T-cell (primary cell): ENCODE measurements around the gene SLC25A22. TPM values are rescaled to one million over a fixed set of nuclear protein-coding genes. Genes with fewer than 3 reads are reported as not detected.

Source experiments
- ATAC-seq, 4 experiments: fragments of 200-7000 bp in 3 of 4; fragments of 150-1000 bp in 1 of 4; cut with Tn5 transposase; replicated peaks in 1 of 4; 1 replicate in 3 of 4; 2 replicates in 1 of 4; pipeline ENCODE4 v1.10.0; 2021; ENCODE audit warnings: moderate library complexity in 3 of 4, mild to moderate bottlenecking in 2 of 4, moderate number of reproducible peaks in 1 of 4
- CTCF ChIA-PET, 2 donors: fragments of 300-600 bp; sonication (Branson Sonifier 250); formaldehyde crosslinking; loops; one replicate each; lab custom pipeline; 2022; ENCODE audit warnings: antibody characterized with exemption in 2 of 2; lab: Charles Lee
- POLR2A ChIA-PET, 2 donors: fragments of 300-600 bp; sonication (Branson Sonifier 250); formaldehyde crosslinking; loops; one replicate each; lab custom pipeline; 2022; ENCODE audit warnings: antibody characterized with exemption in 2 of 2; lab: Charles Lee
- DNase-seq, 35 experiments: peaks; one replicate each; pipeline versions ENCODE4 v3.0.0 to v3.0.0-alpha.2; 2013 to 2023
- H3K27ac ChIP-seq: one replicate; pipeline ENCODE4 v1.5.1; 2013; ENCODE audit warnings: low read length
- H3K27me3 ChIP-seq, 2 experiments: replicated peaks in 1 of 2; 1 replicate in 1 of 2; 2 replicates in 1 of 2; pipeline versions ENCODE4 v1.6.1 to v1.7.0; 2013; ENCODE audit warnings: low read length in 1 of 2, mixed read lengths in 1 of 2; ENCODE audit not compliant: control insufficient read depth in 2 of 2, insufficient read depth in 2 of 2; ENCODE audit errors: extremely low read depth in 1 of 2
- H3K36me3 ChIP-seq, 2 donors: 1 replicate in 1 of 2; 2 replicates in 1 of 2; pipeline versions ENCODE4 v1.6.1 to v1.7.0; 2013; ENCODE audit warnings: low read length in 1 of 2; ENCODE audit not compliant: control insufficient read depth in 2 of 2, insufficient read depth in 1 of 2; ENCODE audit errors: extremely low read depth in 1 of 2
- H3K4me1 ChIP-seq, 2 experiments: 1 replicate in 1 of 2; 2 replicates in 1 of 2; pipeline versions ENCODE4 v1.6.1 to v1.7.0; 2013; ENCODE audit warnings: low read length in 2 of 2, mixed read lengths in 1 of 2; ENCODE audit not compliant: insufficient read depth in 2 of 2, control insufficient read depth in 1 of 2; ENCODE audit errors: extremely low read depth in 1 of 2
- H3K4me3 ChIP-seq, 2 donors: 1 replicate in 1 of 2; 2 replicates in 1 of 2; pipeline versions ENCODE4 v1.5.1 to v1.7.0; 2013; ENCODE audit warnings: mild to moderate bottlenecking in 2 of 2, low read length in 1 of 2, moderate library complexity in 1 of 2; ENCODE audit not compliant: control insufficient read depth in 1 of 2; ENCODE audit errors: extremely low read depth in 1 of 2
- H3K9me3 ChIP-seq: 2 replicates; pipeline ENCODE4 v1.7.0; 2013
- H3K27ac Mint-ChIP-seq, 2 donors: one replicate each; pipeline ENCODE4 v1.8.0; 2020 to 2021; ENCODE audit warnings: mild to moderate bottlenecking in 2 of 2, mixed read lengths in 2 of 2
- H3K27me3 Mint-ChIP-seq, 2 donors: one replicate each; pipeline ENCODE4 v1.8.0; 2021 to 2022; ENCODE audit warnings: mixed read lengths in 2 of 2
- H3K36me3 Mint-ChIP-seq: one replicate; pipeline ENCODE4 v1.8.0; 2021; ENCODE audit warnings: mixed read lengths
- H3K4me1 Mint-ChIP-seq, 3 donors: one replicate each; pipeline ENCODE4 v1.8.0; 2020 to 2022; ENCODE audit warnings: mixed read lengths in 3 of 3, mild to moderate bottlenecking in 1 of 3
- H3K4me3 Mint-ChIP-seq, 3 donors: one replicate each; pipeline ENCODE4 v1.8.0; 2020 to 2022; ENCODE audit warnings: mild to moderate bottlenecking in 3 of 3, mixed read lengths in 3 of 3, moderate library complexity in 3 of 3
- H3K9me3 Mint-ChIP-seq, 3 donors: one replicate each; pipeline ENCODE4 v1.8.0; 2020 to 2022; ENCODE audit warnings: mixed read lengths in 3 of 3
- WGBS: methylation state at CpG from one replicate; pipeline ENCODE4 v1.1.5; 2013; ENCODE audit warnings: missing lambda C conversion rate; ENCODE audit not compliant: insufficient coverage; 5-methylcytosine and 5-hydroxymethylcytosine counted together
- total RNA-seq, 35 experiments: library from RNA in 6 of 35; stranded (reverse) in 6 of 35; fragments of 120-200 nt in 1 of 35; gene quantifications; one replicate each; pipeline versions ENCODE4 v1.2.1 to v1.2.4 and lab custom pipeline; 2013 to 2026

Gene SLC25A22
- total RNA-seq, 5 donors from 2014 or later (not counting 1 experiment from before 2014, with no cell fraction given), result 22.4 to 37.4 (median 35.1) TPM

GRCh38 chr11:762421-763072, 35.5 kb downstream of the SLC25A22 start:
- H3K4me1 ChIP-seq, result peaks cover 0 to 5% of the 10 kb centered on the region in 2 experiments
- no peak overlapping the region for H3K4me3 ChIP-seq
- peaks cover 14 to 61% of the 10 kb centered on the region in 2 donors for H3K36me3 ChIP-seq
- H3K4me1 Mint-ChIP-seq, result peaks cover 0 to 2% (median 0%) of the 10 kb centered on the region in 3 donors
- no peaks in the 10 kb centered on the region for H3K9me3 Mint-ChIP-seq
- peak in 1 of 35 experiments; percentile 17 for DNase-seq
- no peak overlapping the region for H3K27ac ChIP-seq
- peak overlapping the region in 1 of 2 donors; percentile 52 for H3K27ac Mint-ChIP-seq
- WGBS, result 70% methylated on average over 5 of the region's 10 CpGs
- H3K27me3 ChIP-seq, result no peaks in the 10 kb centered on the region
- H3K27me3 Mint-ChIP-seq, result no peaks in the 10 kb centered on the region
- ChIA-PET CTCF (interaction anchor here (0.5 to 0.6 kb wide), 2 partner anchors 386 to 616 kb away, joined by 5 to 6 read pairs; no protein-coding TSS in a partner anchor), POLR2A (interaction anchor here in 1 of 2 donors (0.6 kb wide), 1 partner anchor 286 kb away, joined by 3 read pairs; no protein-coding TSS in a partner anchor)
- peaks cover 21% of the 10 kb centered on the region for H3K36me3 Mint-ChIP-seq
- no peak overlapping the region for H3K4me3 Mint-ChIP-seq
- no peaks in the 10 kb centered on the region for H3K9me3 ChIP-seq
- ATAC-seq, result no peak

GRCh38 chr11:761526-762108, 36.5 kb downstream of the SLC25A22 start:
- Mint-ChIP-seq H3K4me1 (peaks cover 0 to 2% (median 0%) of the 10 kb centered on the region in 3 donors), H3K9me3 (no peaks in the 10 kb centered on the region), H3K4me3 (no peak overlapping the region), H3K36me3 (peaks cover 25% of the 10 kb centered on the region), H3K27me3 (no peaks in the 10 kb centered on the region), H3K27ac (no peak overlapping the region)
- Histone ChIP-seq H3K4me1 (peaks cover 0 to 5% of the 10 kb centered on the region in 2 experiments), H3K9me3 (no peaks in the 10 kb centered on the region), H3K27me3 (no peaks in the 10 kb centered on the region), H3K4me3 (no peak overlapping the region), H3K36me3 (peaks cover 13 to 66% of the 10 kb centered on the region in 2 donors), H3K27ac (no peak overlapping the region)
- ATAC-seq (no peak), DNase-seq (no peak)
- 100% methylated on average over 3 of the region's 8 CpGs for WGBS
- ChIA-PET POLR2A (interaction anchor here (0.6 kb wide), 3 partner anchors 119 to 285 kb away, joined by 3 to 5 read pairs (median 3); no protein-coding TSS in a partner anchor), CTCF (no interaction called here)

- no peak overlapping the region for H3K27ac ChIP-seq
- peaks cover 10 to 68% of the 10 kb centered on the region in 2 donors for H3K36me3 ChIP-seq
- DNase-seq (no peak), ATAC-seq (no peak)
- peaks cover 24% of the 10 kb centered on the region for H3K36me3 Mint-ChIP-seq
- ChIA-PET POLR2A (no interaction called here), CTCF (no interaction called here)
- no peak overlapping the region for H3K27ac Mint-ChIP-seq
- no peaks in the 10 kb centered on the region for H3K27me3 Mint-ChIP-seq
- H3K27me3 ChIP-seq, result no peaks in the 10 kb centered on the region
- H3K9me3 ChIP-seq, result no peaks in the 10 kb centered on the region
- no peak overlapping the region for H3K4me3 Mint-ChIP-seq
- peaks cover 0 to 3% of the 10 kb centered on the region in 2 experiments for H3K4me1 ChIP-seq
- no peak overlapping the region for H3K4me3 ChIP-seq
- no peaks in the 10 kb centered on the region for H3K4me1 Mint-ChIP-seq
- no peaks in the 10 kb centered on the region for H3K9me3 Mint-ChIP-seq
Measured at GRCh38 chr11:760236-760635, 37.8 kb downstream of the SLC25A22 start.

GRCh38 chr11:749731-750130, 48.4 kb downstream of the SLC25A22 start:
- ATAC-seq (no peak), DNase-seq (no peak)
- Mint-ChIP-seq H3K27ac (peak overlapping the region; percentile 12 to 19), H3K4me3 (peak overlapping the region; percentile 23 to 45 (median 28)), H3K36me3 (no peaks in the 10 kb centered on the region), H3K4me1 (peaks cover 21 to 25% (median 22%) of the 10 kb centered on the region in 3 donors), H3K9me3 (no peaks in the 10 kb centered on the region), H3K27me3 (no peaks in the 10 kb centered on the region)
- 50% methylated on average over 1 of the region's 2 CpGs for WGBS
- ChIA-PET CTCF (interaction anchor here in 1 of 2 donors (0.5 kb wide), 1 partner anchor 144 kb away, joined by 4 read pairs; no protein-coding TSS in a partner anchor), POLR2A (no interaction called here)
- no peaks in the 10 kb centered on the region for H3K9me3 ChIP-seq
- no peak overlapping the region for H3K4me3 ChIP-seq
- no peaks in the 10 kb centered on the region for H3K36me3 ChIP-seq
- no peaks in the 10 kb centered on the region for H3K27me3 ChIP-seq
- H3K27ac ChIP-seq, result no peak overlapping the region
- H3K4me1 ChIP-seq, result peaks cover 0 to 26% of the 10 kb centered on the region in 2 experiments

- Histone ChIP-seq H3K4me3 (peak overlapping the region; percentile 48 to 59), H3K9me3 (no peaks in the 10 kb centered on the region), H3K27ac (no peak overlapping the region), H3K36me3 (no peaks in the 10 kb centered on the region), H3K4me1 (peaks cover 0 to 26% of the 10 kb centered on the region in 2 experiments), H3K27me3 (no peaks in the 10 kb centered on the region)
- peaks cover 21 to 24% (median 22%) of the 10 kb centered on the region in 3 donors for H3K4me1 Mint-ChIP-seq
- H3K9me3 Mint-ChIP-seq, result no peaks in the 10 kb centered on the region
- H3K27ac Mint-ChIP-seq, result peak overlapping the region; percentile 61 to 79
- DNase-seq (no peak), ATAC-seq (peak in 2 of 4 experiments; percentile 4 to 7)
- peak overlapping the region; percentile 79 to 82 (median 80) for H3K4me3 Mint-ChIP-seq
- no peaks in the 10 kb centered on the region for H3K27me3 Mint-ChIP-seq
- ChIA-PET CTCF (interaction anchor here in 1 of 2 donors (0.9 to 1.0 kb wide), 2 partner anchors 11 to 22 kb away, joined by 3 to 5 read pairs; no protein-coding TSS in a partner anchor), POLR2A (no interaction called here)
- WGBS, result 1% methylated on average over 17 of the region's 18 CpGs
- no peaks in the 10 kb centered on the region for H3K36me3 Mint-ChIP-seq
Measured at GRCh38 chr11:748007-748359, 50.1 kb downstream of the SLC25A22 start.

GRCh38 chr11:747158-748006, 50.7 kb downstream of the SLC25A22 start, which contains the start of gene TALDO1:
Gene TALDO1, plus strand, starts transcription at chr11:747464. Its CDS starts 18 bp downstream, at chr11:747482.
- Mint-ChIP-seq H3K4me1 (peaks cover 21 to 24% (median 21%) of the 10 kb centered on the region in 3 donors), H3K36me3 (no peaks in the 10 kb centered on the region), H3K4me3 (peak within 1 kb of the TSS; percentile 80 to 86 (median 82)), H3K27ac (peak within 1 kb of the TSS; percentile 74 to 79), H3K9me3 (no peaks in the 10 kb centered on the region), H3K27me3 (no peaks in the 10 kb centered on the region)
- under 1% methylated on average over 112 of the region's 112 CpGs for WGBS
- H3K9me3 ChIP-seq, result no peaks in the 10 kb centered on the region
- no peaks in the 10 kb centered on the region for H3K27me3 ChIP-seq
- peaks cover 0 to 26% of the 10 kb centered on the region in 2 experiments for H3K4me1 ChIP-seq
- peak within 1 kb of the TSS; percentile 48 to 59 for H3K4me3 ChIP-seq
- H3K36me3 ChIP-seq, result no peaks in the 10 kb centered on the region
- CTCF ChIA-PET, result interaction anchor here in 1 of 2 donors (0.9 to 1.3 kb wide), 2 partner anchors 21 to 193 kb away, joined by 3 read pairs; no protein-coding TSS in a partner anchor
- no peak within 1 kb of the TSS for H3K27ac ChIP-seq
- DNase-seq (peak; percentile 32 to 83 (median 59)), ATAC-seq (peak; percentile 85 to 91 (median 90))
- POLR2A ChIA-PET, result no interaction called here
